Measurements from ENCODE around the gene GOSR1.
"Not testable (repeated sequence)": the region's sequence is repeated elsewhere in the genome, so short reads cannot be mapped to it uniquely, and the experiment has no call there.

GOSR1 gene

GRCh38 chr17:30565073-30565935 lies 88.1 kb downstream of the GOSR1 start:
- no peak overlapping the region for H3K27ac ChIP-seq
- TF ChIP-seq, protein P1, sequence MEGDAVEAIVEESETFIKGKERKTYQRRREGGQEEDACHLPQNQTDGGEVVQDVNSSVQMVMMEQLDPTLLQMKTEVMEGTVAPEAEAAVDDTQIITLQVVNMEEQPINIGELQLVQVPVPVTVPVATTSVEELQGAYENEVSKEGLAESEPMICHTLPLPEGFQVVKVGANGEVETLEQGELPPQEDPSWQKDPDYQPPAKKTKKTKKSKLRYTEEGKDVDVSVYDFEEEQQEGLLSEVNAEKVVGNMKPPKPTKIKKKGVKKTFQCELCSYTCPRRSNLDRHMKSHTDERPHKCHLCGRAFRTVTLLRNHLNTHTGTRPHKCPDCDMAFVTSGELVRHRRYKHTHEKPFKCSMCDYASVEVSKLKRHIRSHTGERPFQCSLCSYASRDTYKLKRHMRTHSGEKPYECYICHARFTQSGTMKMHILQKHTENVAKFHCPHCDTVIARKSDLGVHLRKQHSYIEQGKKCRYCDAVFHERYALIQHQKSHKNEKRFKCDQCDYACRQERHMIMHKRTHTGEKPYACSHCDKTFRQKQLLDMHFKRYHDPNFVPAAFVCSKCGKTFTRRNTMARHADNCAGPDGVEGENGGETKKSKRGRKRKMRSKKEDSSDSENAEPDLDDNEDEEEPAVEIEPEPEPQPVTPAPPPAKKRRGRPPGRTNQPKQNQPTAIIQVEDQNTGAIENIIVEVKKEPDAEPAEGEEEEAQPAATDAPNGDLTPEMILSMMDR (conservative IDR thresholded peaks at IDR 0.05): no peak

DNA sequence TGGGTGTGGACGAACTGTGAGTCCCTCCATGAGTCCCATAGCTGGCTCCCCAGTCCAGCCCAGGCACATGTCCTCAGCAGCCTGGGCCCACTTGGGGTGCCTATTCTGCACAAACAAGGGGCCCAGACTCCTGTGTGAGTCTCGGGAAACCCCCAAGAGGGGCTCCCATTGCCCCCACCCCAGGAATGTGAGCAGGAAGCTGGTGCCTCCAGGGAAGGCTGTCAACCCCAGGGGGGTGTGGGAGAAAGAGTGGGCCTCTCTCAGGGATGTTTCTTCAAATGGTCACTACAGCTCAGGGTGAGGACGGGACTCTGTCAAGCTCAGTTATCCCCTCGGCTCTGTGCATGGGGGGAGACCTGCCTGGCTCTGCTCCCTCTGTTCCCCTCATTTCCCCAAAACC lies 88.9 kb downstream of the GOSR1 start:
- not testable (repeated sequence) for H3K27ac ChIP-seq

- not testable (repeated sequence) for H3K27ac ChIP-seq
These were observed 89.5 kb downstream of the GOSR1 start for GRCh38 chr17:30566516-30567225.

- H3K27ac ChIP-seq: no peak overlapping the region
- TF ChIP-seq, protein P1 (conservative IDR thresholded peaks at IDR 0.05): no peak
These were observed 90.3 kb downstream of the GOSR1 start for GRCh38 chr17:30567231-30568116.

DNA sequence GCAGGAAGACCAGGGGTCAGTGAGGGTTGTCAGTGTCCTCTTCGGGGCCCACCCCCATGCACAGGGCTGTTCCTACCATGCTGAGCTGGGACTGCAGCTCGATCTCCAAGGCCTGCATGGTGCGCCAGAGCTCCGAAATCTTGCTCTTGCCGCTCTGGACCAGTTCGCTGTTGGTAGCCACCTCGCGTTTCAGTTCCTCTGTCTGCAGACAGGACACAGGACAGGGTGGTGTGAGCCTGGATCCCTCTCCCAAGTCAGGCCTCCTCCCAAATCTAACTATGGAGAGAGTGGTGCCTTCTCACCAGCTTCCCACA lies 90.9 kb downstream of the GOSR1 start:
- no peak overlapping the region for H3K27ac ChIP-seq
- TF ChIP-seq, protein P1 (conservative IDR thresholded peaks at IDR 0.05): no peak

- H3K27ac ChIP-seq: not testable (repeated sequence)
These were observed 92.4 kb downstream of the GOSR1 start for GRCh38 chr17:30569531-30570175.

- TF ChIP-seq, protein P1 (conservative IDR thresholded peaks at IDR 0.05): no peak
These were observed 93.0 kb downstream of the GOSR1 start for GRCh38 chr17:30570191-30570590.

DNA sequence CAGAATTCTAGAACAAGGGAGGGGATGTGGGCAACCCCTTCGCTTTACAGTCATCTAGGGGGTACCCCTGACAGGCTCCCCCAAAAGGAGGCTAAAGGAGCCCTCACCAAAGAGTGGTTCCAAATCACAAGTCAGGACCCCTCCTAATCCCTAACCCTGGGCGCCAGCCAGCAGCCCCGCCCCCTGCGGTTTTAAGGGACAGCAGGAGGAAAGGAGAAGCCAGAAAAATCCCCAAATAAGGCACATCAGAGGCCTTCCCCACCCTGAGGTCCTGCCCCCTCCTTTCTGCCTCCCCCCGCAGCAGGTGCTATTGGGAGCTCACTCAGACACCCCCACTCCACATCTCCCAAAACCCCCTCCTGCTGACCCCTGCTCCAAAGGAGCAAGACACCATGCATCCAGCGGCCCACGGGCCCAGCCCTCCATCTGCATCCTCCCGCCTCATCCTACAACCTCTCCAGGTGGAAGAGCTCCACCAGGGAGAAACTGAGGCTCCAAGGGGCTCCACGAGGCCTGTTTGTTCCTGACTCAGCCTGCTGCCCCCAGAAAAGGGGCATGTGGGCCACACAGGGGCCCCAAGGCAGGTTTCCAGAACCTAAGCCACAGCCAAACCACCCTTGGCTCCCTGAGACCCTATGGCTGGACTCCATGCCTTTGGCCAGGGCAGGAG lies 93.5 kb downstream of the GOSR1 start:
- no peak overlapping the region for H3K27ac ChIP-seq
- TF ChIP-seq, protein P1 (conservative IDR thresholded peaks at IDR 0.05): no peak

More at GRCh38 chr17:30570191-30570590, 93.0 kb downstream of the GOSR1 start:
- H3K27ac ChIP-seq: no peak overlapping the region

DNA sequence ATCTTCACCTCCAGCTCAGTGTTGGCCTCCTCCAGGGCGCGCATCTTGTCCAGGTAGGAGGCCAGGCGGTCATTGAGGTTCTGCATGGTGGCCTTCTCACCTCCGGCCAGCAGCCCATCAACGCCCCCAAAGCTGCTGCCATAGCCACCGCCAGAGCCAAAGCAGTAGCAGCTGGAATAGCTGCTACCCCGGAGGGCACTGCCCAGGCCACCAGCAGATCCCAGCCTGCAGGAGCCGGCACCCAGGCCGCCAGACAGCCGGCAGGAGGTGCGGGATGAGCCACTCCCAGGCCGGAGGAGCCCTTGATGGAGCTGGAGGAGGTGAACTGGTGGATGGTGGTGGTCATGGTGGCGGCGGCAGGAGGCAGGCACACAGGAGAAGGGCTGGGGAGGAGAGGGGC lies 94.2 kb downstream of the GOSR1 start:
- not testable (repeated sequence) for H3K27ac ChIP-seq
